HS-27A (cell line): ENCODE measurements around the gene APOD.
"Not testable (repeated sequence)": the region's sequence is repeated elsewhere in the genome, so short reads cannot be mapped to it uniquely, and the experiment has no call there.

Experiments used
- DNase-seq: peaks from one replicate; pipeline ENCODE4 v3.0.0-alpha.2; 2012; ENCODE audit warnings: low read depth, missing footprints

The APOD gene

GRCh38 chr3:195583831-195584542 is at the start of gene APOD:
APOD (minus strand) TSS chr3:195583940; CDS start chr3:195579461, 4,479 bp downstream.
- no peak for DNase-seq

GRCh38 chr3:195633351-195633750 is 49.6 kb upstream of the APOD start:
- DNase-seq: not testable (repeated sequence)

GRCh38 chr3:195632501-195633185 is 48.9 kb upstream of the APOD start:
- not testable (repeated sequence) for DNase-seq

GRCh38 chr3:195632046-195632445 is 48.3 kb upstream of the APOD start:
- DNase-seq: not testable (repeated sequence)

GRCh38 chr3:195630938-195631495 is 47.3 kb upstream of the APOD start:
- DNase-seq: not testable (repeated sequence)

GRCh38 chr3:195630086-195630917 is 46.6 kb upstream of the APOD start:
- not testable (repeated sequence) for DNase-seq

GRCh38 chr3:195629682-195630081 is 45.9 kb upstream of the APOD start:
- DNase-seq: not testable (repeated sequence)

GRCh38 chr3:195628386-195628920 is 44.7 kb upstream of the APOD start:
- DNase-seq: not testable (repeated sequence)

GRCh38 chr3:195627515-195628385 is 44.0 kb upstream of the APOD start:
- not testable (repeated sequence) for DNase-seq

- not testable (repeated sequence) for DNase-seq
Measured at GRCh38 chr3:195624603-195625560, 41.1 kb upstream of the APOD start.

- not testable (repeated sequence) for DNase-seq
Measured at GRCh38 chr3:195624171-195624570, 40.4 kb upstream of the APOD start.

GRCh38 chr3:195623217-195623965 is 39.7 kb upstream of the APOD start:
- DNase-seq: not testable (repeated sequence)

- not testable (repeated sequence) for DNase-seq
Measured at GRCh38 chr3:195622523-195623170, 38.9 kb upstream of the APOD start.

GRCh38 chr3:195622012-195622411 is 38.3 kb upstream of the APOD start:
- not testable (repeated sequence) for DNase-seq

GRCh38 chr3:195621095-195621494 is 37.4 kb upstream of the APOD start:
- DNase-seq: not testable (repeated sequence)

- not testable (repeated sequence) for DNase-seq
Measured at GRCh38 chr3:195620476-195620875, 36.7 kb upstream of the APOD start.

GRCh38 chr3:195619591-195620369 is 36.0 kb upstream of the APOD start:
- not testable (repeated sequence) for DNase-seq
